HEK293 (cell line): ENCODE measurements around the gene CD2.

Experiments used
- CTCF ChIA-PET: fragments of 350-600 bp; formaldehyde crosslinking; extraction: SDS; loops from one replicate; lab custom pipeline; 2021; ENCODE audit warnings: antibody characterized with exemption; lab: Yijun Ruan, JAX
- POLR2A ChIA-PET: fragments of 300-600 bp; formaldehyde crosslinking; extraction: SDS; loops from one replicate; lab custom pipeline; 2020; ENCODE audit warnings: antibody characterized with exemption, inconsistent platforms; lab: Yijun Ruan, JAX
- H3K27ac ChIP-seq: fragments of 200-500 bp; sonication (Bioruptor generic); 2 replicates; pipeline ENCODE4 v1.5.1; 2014; ENCODE audit warnings: low read depth, low read length, control low read depth, inconsistent platforms; ENCODE audit errors: extremely low read depth
- H3K36me3 ChIP-seq, 2 experiments: fragments of 200-500 bp in 1 of 2; sonication (Bioruptor generic) in 1 of 2; 1 replicate in 1 of 2; 2 replicates in 1 of 2; pipeline ENCODE4 v1.5.1; 2014 to 2017; ENCODE audit warnings: inconsistent platforms in 2 of 2, low read length in 2 of 2; ENCODE audit not compliant: control insufficient read depth in 2 of 2, insufficient read depth in 1 of 2
- H3K4me1 ChIP-seq: fragments of 200-500 bp; sonication (Bioruptor generic); 2 replicates; pipeline ENCODE4 v1.5.1; 2014; ENCODE audit warnings: mild to moderate bottlenecking, low read length, inconsistent platforms; ENCODE audit not compliant: control insufficient read depth, insufficient read depth
- H3K4me3 ChIP-seq: 2 replicates; pipeline ENCODE4 v1.5.1; 2011; ENCODE audit warnings: low read depth, mild to moderate bottlenecking, control low read depth, low read length, moderate library complexity
- H3K9me3 ChIP-seq: fragments of 200-500 bp; sonication (Bioruptor generic); 2 replicates; pipeline ENCODE4 v1.5.1; 2014; ENCODE audit warnings: low read depth, low read length, inconsistent platforms; ENCODE audit not compliant: control insufficient read depth, insufficient read depth
- ATF2 ChIP-seq: fragments of 450-650 bp; formaldehyde crosslinking; IDR thresholded peaks from 2 replicates; pipeline ENCODE4 v1.5.1; 2016; ENCODE audit warnings: missing biosample characterization, missing genetic modification characterization, low read depth
- GFI1B ChIP-seq: fragments of 450-650 bp; formaldehyde crosslinking; IDR thresholded peaks from 2 replicates; pipeline ENCODE4 v1.5.1; 2016; ENCODE audit warnings: missing biosample characterization, missing genetic modification characterization
- GLI2 ChIP-seq: fragments of 450-650 bp; formaldehyde crosslinking; IDR thresholded peaks from 2 replicates; pipeline ENCODE4; 2017; ENCODE audit warnings: missing biosample characterization, missing genetic modification characterization, low read depth, borderline replicate concordance
- HOXC10 ChIP-seq: sonication (generic); formaldehyde crosslinking; IDR thresholded peaks from 2 replicates; pipeline ENCODE4 v1.8.1; 2023; ENCODE audit warnings: mild to moderate bottlenecking, missing genetic modification reagents
- MEIS1 ChIP-seq: sonication (generic); formaldehyde crosslinking; IDR thresholded peaks from 2 replicates; pipeline ENCODE4 v1.8.1; 2022; ENCODE audit warnings: missing genetic modification reagents, mild to moderate bottlenecking, borderline replicate concordance
- ZBTB26 ChIP-seq: fragments of 450-650 bp; formaldehyde crosslinking; optimal IDR thresholded peaks from 2 replicates; pipeline ENCODE3; 2016; ENCODE audit warnings: missing biosample characterization, mild to moderate bottlenecking, missing genetic modification characterization
- ZFHX2 ChIP-seq: fragments of 450-650 bp; formaldehyde crosslinking; conservative IDR thresholded peaks from 2 replicates; pipeline ENCODE4 v1.5.1; 2016; ENCODE audit warnings: missing biosample characterization, missing genetic modification characterization
- ZFP69B ChIP-seq: fragments of 450-650 bp; formaldehyde crosslinking; IDR thresholded peaks from 2 replicates; pipeline ENCODE4 v1.5.1; 2016; ENCODE audit warnings: missing biosample characterization, missing genetic modification characterization
- ZNF121 ChIP-seq: fragments of 450-650 bp; formaldehyde crosslinking; IDR thresholded peaks from 2 replicates; pipeline ENCODE4 v1.5.1; 2016; ENCODE audit warnings: missing biosample characterization, missing genetic modification characterization
- ZNF16 ChIP-seq: fragments of 450-650 bp; formaldehyde crosslinking; IDR thresholded peaks from 2 replicates; pipeline ENCODE4 v1.5.1; 2016; ENCODE audit warnings: low read depth, missing biosample characterization, missing genetic modification characterization
- ZNF239 ChIP-seq: fragments of 450-650 bp; formaldehyde crosslinking; IDR thresholded peaks from 2 replicates; pipeline ENCODE4 v1.5.1; 2016; ENCODE audit warnings: missing biosample characterization, missing genetic modification characterization
- ZNF248 ChIP-seq: fragments of 450-650 bp; formaldehyde crosslinking; IDR thresholded peaks from 2 replicates; pipeline ENCODE4 v1.5.1; 2017; ENCODE audit warnings: missing biosample characterization, missing genetic modification characterization
- ZNF48 ChIP-seq: fragments of 450-650 bp; formaldehyde crosslinking; IDR thresholded peaks from 2 replicates; pipeline ENCODE4 v1.5.1; 2016; ENCODE audit warnings: missing biosample characterization, missing genetic modification characterization
- ZNF529 ChIP-seq: fragments of 450-650 bp; formaldehyde crosslinking; IDR thresholded peaks from 2 replicates; pipeline ENCODE4 v1.5.1; 2017; ENCODE audit warnings: missing genetic modification characterization, missing biosample characterization; ENCODE audit not compliant: insufficient replicate concordance
- ZNF530 ChIP-seq: fragments of 450-650 bp; formaldehyde crosslinking; IDR thresholded peaks from 2 replicates; pipeline ENCODE4 v1.5.1; 2016; ENCODE audit warnings: low read depth, missing biosample characterization, missing genetic modification characterization
- ZNF560 ChIP-seq: fragments of 450-650 bp; formaldehyde crosslinking; IDR thresholded peaks from 2 replicates; pipeline ENCODE4 v1.5.1; 2017; ENCODE audit warnings: missing biosample characterization, missing genetic modification characterization, borderline replicate concordance
- ZNF621 ChIP-seq: fragments of 450-650 bp; formaldehyde crosslinking; IDR thresholded peaks from 2 replicates; pipeline ENCODE4 v1.5.1; 2017; ENCODE audit warnings: missing biosample characterization, missing genetic modification characterization
- ZNF629 ChIP-seq: fragments of 450-650 bp; formaldehyde crosslinking; IDR thresholded peaks from 2 replicates; pipeline ENCODE4 v1.5.1; 2017; ENCODE audit warnings: missing biosample characterization, missing genetic modification characterization
- ZSCAN5A ChIP-seq: fragments of 450-650 bp; formaldehyde crosslinking; IDR thresholded peaks from 2 replicates; pipeline ENCODE4 v1.5.1; 2016; ENCODE audit warnings: missing biosample characterization, missing genetic modification characterization

The CD2 gene

GRCh38 chr1:116738673-116739370 is 15.4 kb upstream of the CD2 start:
- no peaks in the 10 kb centered on the region for H3K36me3 ChIP-seq
- POLR2A ChIA-PET, result no interaction called here
- H3K27ac ChIP-seq, result no peak overlapping the region
- CTCF ChIA-PET, result interaction anchor here (0.5 to 3.4 kb wide), 12 partner anchors 9 to 545 kb away, joined by 3 to 23 read pairs (median 6); partner anchors contain the start of gene CD101
- TF ChIP-seq ZNF560 (tag by site-specific recombination) (no peak), ZBTB26 (tag by site-specific recombination) (no peak), ZNF16 (tag by site-specific recombination) (no peak), ZNF530 (no peak), GFI1B (tag by site-specific recombination) (no peak), ZNF121 (no peak), ZSCAN5A (tag by site-specific recombination) (no peak)
- no peak overlapping the region for H3K4me3 ChIP-seq
- no peaks in the 10 kb centered on the region for H3K4me1 ChIP-seq
- H3K9me3 ChIP-seq, result no peaks in the 10 kb centered on the region

GRCh38 chr1:116739371-116740012 is 14.7 kb upstream of the CD2 start:
- Histone ChIP-seq H3K36me3 (no peaks in the 10 kb centered on the region), H3K27ac (no peak overlapping the region), H3K4me1 (no peaks in the 10 kb centered on the region), H3K4me3 (no peak overlapping the region), H3K9me3 (no peaks in the 10 kb centered on the region)
- CTCF ChIA-PET, result interaction anchor here (1.1 to 3.4 kb wide), 5 partner anchors 10 to 165 kb away, joined by 3 to 23 read pairs (median 7); no protein-coding TSS in a partner anchor
- no peak for TF ChIP-seq HOXC10 (CRISPR knock-in tag)
- no peak for TF ChIP-seq ZFP69B (tag by site-specific recombination)
- no peak for TF ChIP-seq ZFHX2 (tag by site-specific recombination)
- no peak for TF ChIP-seq ZNF529 (tag by site-specific recombination)
- no peak for TF ChIP-seq GLI2 (tag by site-specific recombination)
- TF ChIP-seq MEIS1 (CRISPR knock-in tag), result no peak
- no peak for TF ChIP-seq ZNF629 (tag by site-specific recombination)
- TF ChIP-seq ZNF239 (tag by site-specific recombination), result no peak
- TF ChIP-seq ZNF621 (tag by site-specific recombination), result no peak
- TF ChIP-seq ZNF248 (tag by site-specific recombination), result no peak
- TF ChIP-seq ATF2 (tag by site-specific recombination), result no peak
- no peak for TF ChIP-seq ZNF48
- POLR2A ChIA-PET, result interaction anchor here (0.7 kb wide), 1 partner anchor 254 kb away, joined by 3 read pairs; no protein-coding TSS in a partner anchor
